ENCODE results near the gene SIGLEC7.

SIGLEC7 gene

DNA sequence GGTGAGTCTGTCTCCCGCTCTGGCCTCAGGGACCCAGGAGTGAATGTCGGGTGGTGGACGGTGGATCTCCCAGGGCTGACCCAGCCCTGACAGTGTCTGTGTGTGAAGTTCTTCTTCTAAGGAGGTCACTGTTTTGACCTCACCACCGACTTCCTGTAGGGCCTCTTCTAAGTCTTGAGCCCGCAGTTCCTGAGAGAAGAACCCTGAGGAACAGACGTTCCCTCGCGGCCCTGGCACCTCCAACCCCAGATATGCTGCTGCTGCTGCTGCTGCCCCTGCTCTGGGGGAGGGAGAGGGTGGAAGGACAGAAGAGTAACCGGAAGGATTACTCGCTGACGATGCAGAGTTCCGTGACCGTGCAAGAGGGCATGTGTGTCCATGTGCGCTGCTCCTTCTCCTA is at the start of gene SIGLEC7:
Gene SIGLEC7 (plus strand): TSS at position 183 of the 400 bp plus-strand sequence. CDS start 69 bp downstream, at position 252.
- H3K4me2 ChIP-seq: no peak within 1 kb of the TSS
- peaks cover 10% of the 10 kb centered on the region; the same call in 1 of the 2 replicates for H3K27me3 ChIP-seq (ENCODE audit: insufficient read depth, low read depth)
- H3K36me3 ChIP-seq (ENCODE audit: insufficient read depth): no peaks in the 10 kb centered on the region
- no peak within 1 kb of the TSS for H3K9ac ChIP-seq
- H3K79me2 ChIP-seq (ENCODE audit: insufficient read depth, low read depth): no peaks in the 10 kb centered on the region
- H3K4me3 ChIP-seq (IDR thresholded peaks at IDR 0.05; ENCODE audit: insufficient read depth, low read depth, low read length): no peak within 1 kb of the TSS
- H2AFZ ChIP-seq (ENCODE audit: low read depth): no peak within 1 kb of the TSS
- no peaks in the 10 kb centered on the region for H3K4me1 ChIP-seq (ENCODE audit: low read depth, poor library complexity, severe bottlenecking)
- H3K27ac ChIP-seq: no peak within 1 kb of the TSS
- no peaks in the 10 kb centered on the region for H4K20me1 ChIP-seq (ENCODE audit: insufficient read depth)
- TF ChIP-seq, protein P1, sequence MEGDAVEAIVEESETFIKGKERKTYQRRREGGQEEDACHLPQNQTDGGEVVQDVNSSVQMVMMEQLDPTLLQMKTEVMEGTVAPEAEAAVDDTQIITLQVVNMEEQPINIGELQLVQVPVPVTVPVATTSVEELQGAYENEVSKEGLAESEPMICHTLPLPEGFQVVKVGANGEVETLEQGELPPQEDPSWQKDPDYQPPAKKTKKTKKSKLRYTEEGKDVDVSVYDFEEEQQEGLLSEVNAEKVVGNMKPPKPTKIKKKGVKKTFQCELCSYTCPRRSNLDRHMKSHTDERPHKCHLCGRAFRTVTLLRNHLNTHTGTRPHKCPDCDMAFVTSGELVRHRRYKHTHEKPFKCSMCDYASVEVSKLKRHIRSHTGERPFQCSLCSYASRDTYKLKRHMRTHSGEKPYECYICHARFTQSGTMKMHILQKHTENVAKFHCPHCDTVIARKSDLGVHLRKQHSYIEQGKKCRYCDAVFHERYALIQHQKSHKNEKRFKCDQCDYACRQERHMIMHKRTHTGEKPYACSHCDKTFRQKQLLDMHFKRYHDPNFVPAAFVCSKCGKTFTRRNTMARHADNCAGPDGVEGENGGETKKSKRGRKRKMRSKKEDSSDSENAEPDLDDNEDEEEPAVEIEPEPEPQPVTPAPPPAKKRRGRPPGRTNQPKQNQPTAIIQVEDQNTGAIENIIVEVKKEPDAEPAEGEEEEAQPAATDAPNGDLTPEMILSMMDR (conservative IDR thresholded peaks at IDR 0.05; ENCODE audit: low read depth, low read length): no peak

DNA sequence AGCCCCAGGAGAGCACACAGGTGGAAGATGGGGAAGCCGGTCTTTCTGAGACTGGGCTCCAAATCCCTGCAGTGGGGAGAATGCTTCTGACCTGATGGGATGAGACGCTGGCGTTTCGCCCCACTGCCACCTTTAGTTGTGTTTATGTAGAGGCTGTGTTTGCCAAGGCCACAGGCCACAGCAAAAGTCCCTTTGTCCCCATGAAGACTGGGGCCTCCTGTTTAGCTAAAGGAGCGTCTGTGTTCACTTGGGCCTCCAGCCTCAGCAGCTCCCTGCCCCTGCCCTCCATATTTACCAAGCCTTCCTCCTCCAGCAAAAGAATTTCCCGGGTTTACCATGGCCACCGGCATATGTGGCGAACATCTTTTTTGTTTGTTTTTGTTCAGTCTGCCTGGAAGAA is 49.0 kb upstream of the SIGLEC7 start:
- no peaks in the 10 kb centered on the region for H3K79me2 ChIP-seq (ENCODE audit: insufficient read depth, low read depth)
- H3K4me1 ChIP-seq (ENCODE audit: low read depth, poor library complexity, severe bottlenecking): no peaks in the 10 kb centered on the region
- TF ChIP-seq, protein P1 (conservative IDR thresholded peaks at IDR 0.05; ENCODE audit: low read depth, low read length): no peak
- H3K9ac ChIP-seq: no peak overlapping the region
- no peaks in the 10 kb centered on the region for H4K20me1 ChIP-seq (ENCODE audit: insufficient read depth)
- no peaks in the 10 kb centered on the region for H3K36me3 ChIP-seq (ENCODE audit: insufficient read depth)
- H3K27me3 ChIP-seq (ENCODE audit: insufficient read depth, low read depth): no peaks in the 10 kb centered on the region
- no peak overlapping the region for H2AFZ ChIP-seq (ENCODE audit: low read depth)
- H3K27ac ChIP-seq: no peak overlapping the region
- no peak overlapping the region for H3K4me2 ChIP-seq
- no peak overlapping the region for H3K4me3 ChIP-seq (IDR thresholded peaks at IDR 0.05; ENCODE audit: insufficient read depth, low read depth, low read length)

DNA sequence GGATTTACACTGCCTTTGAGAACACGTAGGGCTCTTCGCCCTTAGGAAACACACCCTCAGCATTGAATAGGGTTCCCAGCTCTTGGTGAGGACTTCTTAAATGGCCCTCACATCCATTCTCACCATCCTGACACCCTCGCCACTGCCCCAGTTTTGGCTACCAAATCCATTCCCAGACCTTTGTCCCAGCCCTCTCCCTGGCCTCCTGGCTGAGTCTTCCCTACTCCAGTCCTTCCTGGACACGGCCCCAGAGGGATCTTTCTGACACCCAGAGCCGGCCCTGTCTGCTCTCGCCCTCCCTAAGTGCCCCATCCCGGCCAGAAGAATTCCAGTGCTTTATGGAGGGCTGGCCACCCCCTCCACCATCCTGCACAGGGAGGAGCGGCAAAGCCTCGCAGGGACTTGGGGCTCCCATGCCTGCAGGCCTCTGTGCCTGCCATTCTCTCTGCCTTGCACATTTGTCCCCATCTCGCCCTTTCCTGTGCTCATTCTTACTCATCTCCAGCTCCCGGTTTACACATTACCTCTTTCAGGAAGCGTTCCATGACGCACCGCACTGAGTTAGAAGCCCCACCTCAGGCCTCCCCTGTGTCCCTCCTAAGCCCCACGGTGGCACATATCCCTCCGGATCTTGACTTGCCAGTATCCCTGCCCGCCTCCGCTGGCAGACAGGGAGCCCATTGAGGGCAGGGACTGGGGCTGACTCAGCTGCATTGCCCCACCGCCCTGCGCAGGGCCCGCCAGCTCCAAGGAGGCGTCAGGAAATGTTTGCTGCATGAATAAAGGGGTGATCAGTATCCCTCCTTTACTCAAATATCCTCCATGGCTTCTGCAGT is 48.4 kb upstream of the SIGLEC7 start:
- no peak overlapping the region for H3K4me2 ChIP-seq
- H3K79me2 ChIP-seq (ENCODE audit: insufficient read depth, low read depth): no peaks in the 10 kb centered on the region
- no peaks in the 10 kb centered on the region for H3K36me3 ChIP-seq (ENCODE audit: insufficient read depth)
- H2AFZ ChIP-seq (ENCODE audit: low read depth): no peak overlapping the region
- H3K27me3 ChIP-seq (ENCODE audit: insufficient read depth, low read depth): no peaks in the 10 kb centered on the region
- H4K20me1 ChIP-seq (ENCODE audit: insufficient read depth): no peaks in the 10 kb centered on the region
- H3K4me1 ChIP-seq (ENCODE audit: low read depth, poor library complexity, severe bottlenecking): no peaks in the 10 kb centered on the region
- H3K9ac ChIP-seq: no peak overlapping the region
- TF ChIP-seq, protein P1 (conservative IDR thresholded peaks at IDR 0.05; ENCODE audit: low read depth, low read length): no peak
- no peak overlapping the region for H3K27ac ChIP-seq
- H3K4me3 ChIP-seq (IDR thresholded peaks at IDR 0.05; ENCODE audit: insufficient read depth, low read depth, low read length): no peak overlapping the region

DNA sequence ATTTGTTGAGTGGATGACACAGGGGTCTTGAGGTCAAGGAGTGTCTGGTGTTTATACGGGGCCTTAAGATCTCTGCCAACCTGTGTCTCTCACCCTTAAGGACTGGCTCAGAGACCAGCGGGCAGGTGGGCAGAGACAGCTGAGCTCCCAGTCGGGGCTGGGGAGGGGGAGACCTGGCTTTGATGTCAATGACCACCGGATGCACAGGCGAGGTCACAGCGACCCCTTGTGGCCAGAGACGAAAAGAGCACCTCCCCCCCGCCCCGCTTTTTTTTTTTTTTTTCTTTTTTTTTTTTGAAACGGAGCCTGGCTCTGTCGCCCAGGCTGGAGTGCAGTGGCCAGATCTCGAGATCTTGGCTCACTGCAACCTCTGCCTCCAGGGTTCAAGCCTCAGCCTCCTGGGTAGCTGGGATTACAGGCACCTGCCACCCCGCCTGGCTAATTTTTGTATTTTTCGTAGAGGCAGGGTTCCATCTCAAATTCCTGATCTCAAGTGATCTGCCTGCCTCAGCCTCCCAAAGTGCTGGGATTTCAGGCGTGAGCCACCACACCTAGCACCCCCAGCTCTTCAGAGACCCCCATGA is 47.3 kb upstream of the SIGLEC7 start:
- Histone ChIP-seq H3K79me2 (ENCODE audit: insufficient read depth, low read depth) (no peaks in the 10 kb centered on the region), H3K27me3 (ENCODE audit: insufficient read depth, low read depth) (no peaks in the 10 kb centered on the region), H3K4me3 (IDR thresholded peaks at IDR 0.05; ENCODE audit: insufficient read depth, low read depth, low read length) (no peak overlapping the region), H3K27ac (no peak overlapping the region), H3K9ac (no peak overlapping the region), H4K20me1 (ENCODE audit: insufficient read depth) (no peaks in the 10 kb centered on the region), H3K4me1 (ENCODE audit: low read depth, poor library complexity, severe bottlenecking) (no peaks in the 10 kb centered on the region), H3K36me3 (ENCODE audit: insufficient read depth) (no peaks in the 10 kb centered on the region; the same call in 1 of the 2 replicates), H3K4me2 (no peak overlapping the region), H2AFZ (ENCODE audit: low read depth) (no peak overlapping the region)
- TF ChIP-seq, protein P1 (conservative IDR thresholded peaks at IDR 0.05; ENCODE audit: low read depth, low read length): peak; percentile 39

All from KMS-11 (cell line).